T-helper 2 cell (primary cell): ENCODE measurements around the gene CREBZF.
A peak's percentile ranks its signal among the peaks of the same experiment; 100 is the strongest.

Source experiments
- DNase-seq, 5 experiments: peaks; one replicate each; pipeline versions ENCODE4 v3.0.0 to v3.0.0-alpha.2; 2012 to 2022
- total RNA-seq, 2 donors: gene quantifications; one replicate each; lab custom pipeline; 2026; lab: John Stamatoyannopoulos, UW

The CREBZF gene
- total RNA-seq, result 94.8 to 158 reads per million in 2 donors

GRCh38 chr11:85664615-85665481 is at the start of gene CREBZF:
CREBZF (minus strand) TSS chr11:85665129; CDS start chr11:85664875, 254 bp downstream.
- peak; percentile 74 to 96 (median 87) for DNase-seq

- no peak for DNase-seq
Measured at GRCh38 chr11:85712953-85713352, 48.0 kb upstream of the CREBZF start.

- no peak for DNase-seq
Measured at GRCh38 chr11:85710917-85711316, 46.0 kb upstream of the CREBZF start.

- no peak for DNase-seq
Measured at GRCh38 chr11:85709941-85710702, 45.2 kb upstream of the CREBZF start.

GRCh38 chr11:85705800-85706199 is 40.9 kb upstream of the CREBZF start:
- DNase-seq, result no peak

- DNase-seq, result no peak
Measured at GRCh38 chr11:85704967-85705366, 40.0 kb upstream of the CREBZF start.

GRCh38 chr11:85699957-85700741 is 35.2 kb upstream of the CREBZF start:
- DNase-seq, result peak in 2 of 5 experiments; percentile 32 to 74

- DNase-seq, result no peak
Measured at GRCh38 chr11:85698195-85698594, 33.3 kb upstream of the CREBZF start.

- no peak for DNase-seq
Measured at GRCh38 chr11:85697747-85698146, 32.8 kb upstream of the CREBZF start.

- no peak for DNase-seq
Measured at GRCh38 chr11:85695546-85695945, 30.6 kb upstream of the CREBZF start.

- DNase-seq, result peak in 2 of 5 experiments; percentile 12 to 74
Measured at GRCh38 chr11:85694385-85694980, 29.6 kb upstream of the CREBZF start.

GRCh38 chr11:85685820-85686459 is 21.0 kb upstream of the CREBZF start, which contains the start of gene CCDC89:
CCDC89 (minus strand) TSS chr11:85686195; CDS start chr11:85686130, 65 bp downstream.
- no peak for DNase-seq

- no peak for DNase-seq
Measured at GRCh38 chr11:85685125-85685819, 20.3 kb upstream of the CREBZF start.

- DNase-seq, result peak; percentile 17 to 70 (median 40)
Measured at GRCh38 chr11:85682330-85683305, 17.7 kb upstream of the CREBZF start.

GRCh38 chr11:85680897-85681296 is 16.0 kb upstream of the CREBZF start:
- peak in 2 of 5 experiments; percentile 19 for DNase-seq

- DNase-seq, result no peak
Measured at GRCh38 chr11:85679576-85679975, 14.6 kb upstream of the CREBZF start.

- peak in 1 of 5 experiments; percentile 75 for DNase-seq
Measured at GRCh38 chr11:85673393-85673792, 8.5 kb upstream of the CREBZF start.

- DNase-seq, result no peak
Measured at GRCh38 chr11:85672105-85672902, 7.4 kb upstream of the CREBZF start.
